HG03432 (cell line): ENCODE results near the gene ATP9A.
A peak's percentile ranks its signal among the peaks of the same experiment; 100 is the strongest.

ENCODE experiments used
- ATAC-seq: cut with Tn5 transposase; IDR thresholded peaks from one replicate; pipeline ENCODE4 v1.9.1; 2021; ENCODE audit warnings: mild to moderate bottlenecking, moderate library complexity; ENCODE audit not compliant: unreplicated experiment

Gene ATP9A

DNA sequence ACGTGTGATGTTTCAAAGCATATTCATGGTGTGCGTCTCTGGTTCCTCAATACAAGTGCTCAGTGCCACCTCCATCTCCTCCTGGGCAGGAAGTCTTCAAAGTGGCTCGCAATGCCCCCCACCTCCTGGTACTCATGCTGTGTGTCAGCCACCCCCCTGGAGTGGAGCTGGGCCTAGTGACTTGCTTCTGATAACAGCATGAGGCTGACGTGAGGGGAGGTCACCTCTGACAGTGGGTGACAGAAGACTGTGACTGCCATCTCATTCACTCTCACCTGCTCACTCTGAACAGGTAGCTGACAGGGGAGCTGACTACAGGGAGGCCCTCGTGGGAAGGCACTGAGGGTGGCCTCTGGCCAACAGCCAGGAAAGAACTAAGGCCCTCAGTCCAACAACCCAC is 133.3 kb downstream of the ATP9A start:
- no peak for ATAC-seq

- no peak for ATAC-seq
These were observed 133.9 kb downstream of the ATP9A start for GRCh38 chr20:51634257-51634656.

DNA sequence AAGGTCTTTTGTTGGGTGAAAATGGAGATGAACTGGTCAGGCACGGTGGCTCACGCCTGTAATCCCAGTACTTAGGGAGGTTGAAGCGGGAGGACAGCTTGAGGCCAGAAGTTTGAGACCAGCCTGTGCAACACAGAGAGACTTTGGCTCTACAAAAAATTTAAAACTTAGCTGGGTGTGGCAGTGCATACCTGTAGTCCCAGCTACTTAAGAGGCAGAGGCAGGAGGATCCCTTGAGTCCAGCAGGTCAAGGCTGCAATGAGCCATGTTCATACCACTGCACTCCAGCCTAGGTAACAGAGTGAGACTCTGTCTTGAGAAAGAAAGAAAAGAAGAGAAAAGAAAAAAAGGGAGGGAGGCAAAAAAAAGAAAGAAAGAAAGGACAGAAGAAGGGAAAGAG is 134.8 kb downstream of the ATP9A start:
- no peak for ATAC-seq

GRCh38 chr20:51631953-51632352 is 136.2 kb downstream of the ATP9A start:
- ATAC-seq, result no peak

- ATAC-seq, result no peak
These were observed 136.9 kb downstream of the ATP9A start for GRCh38 chr20:51631011-51631950.

DNA sequence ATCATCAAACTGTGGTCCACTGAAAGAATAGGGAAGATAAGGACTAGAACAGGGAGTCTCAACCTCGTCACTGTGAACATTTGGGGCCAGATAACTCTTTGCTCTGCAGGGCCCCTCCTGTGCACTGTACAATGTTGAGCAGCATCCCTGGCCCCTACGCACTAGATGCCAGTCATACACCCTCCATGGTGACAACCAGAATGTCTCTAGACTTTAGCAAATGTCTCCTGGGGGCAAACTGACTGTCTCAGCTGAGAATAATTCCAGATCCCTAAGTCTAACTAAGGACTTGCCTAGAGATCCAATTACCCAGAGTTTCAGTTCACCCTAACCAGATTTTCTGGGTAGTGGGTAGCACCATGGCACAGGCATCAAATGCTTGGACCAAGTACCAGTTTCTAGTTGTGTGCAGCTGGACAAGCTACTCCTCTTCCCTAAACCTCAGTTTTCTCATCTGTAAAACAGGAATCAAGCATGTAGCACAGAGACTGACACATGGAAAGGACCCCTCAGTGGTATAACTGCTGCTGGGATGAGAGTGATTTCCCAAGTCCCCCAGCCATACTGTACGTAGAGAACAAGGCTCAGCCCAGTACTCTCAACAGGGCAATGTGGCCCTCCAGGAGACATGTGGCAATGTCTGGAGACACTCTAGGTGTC is 138.7 kb downstream of the ATP9A start:
- no peak for ATAC-seq

GRCh38 chr20:51628533-51629398 is 139.4 kb downstream of the ATP9A start:
- no peak for ATAC-seq

GRCh38 chr20:51627586-51627985 is 140.6 kb downstream of the ATP9A start:
- ATAC-seq, result no peak

DNA sequence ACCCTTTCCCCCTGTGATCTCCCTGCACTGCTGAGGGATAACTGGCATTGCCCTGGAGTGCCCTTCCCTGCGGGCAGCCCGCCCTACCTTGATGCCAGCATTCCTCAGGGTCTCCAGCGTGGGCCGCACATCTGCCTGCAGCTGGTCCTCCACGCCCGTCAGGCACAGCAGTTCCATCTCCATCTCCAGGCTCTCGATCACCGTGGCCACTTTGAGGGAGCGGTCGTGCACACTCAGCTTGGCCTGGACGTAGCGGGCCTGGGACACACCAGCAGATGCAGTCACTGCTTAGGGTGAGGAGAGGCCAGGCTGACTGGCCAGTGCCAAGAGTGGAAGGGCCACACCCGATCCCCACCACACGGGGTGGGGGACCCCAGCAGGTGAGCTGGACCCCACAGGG is 143.1 kb downstream of the ATP9A start:
- ATAC-seq, result no peak

GRCh38 chr20:51624157-51624731 is 143.9 kb downstream of the ATP9A start:
- ATAC-seq, result peak; percentile 44

DNA sequence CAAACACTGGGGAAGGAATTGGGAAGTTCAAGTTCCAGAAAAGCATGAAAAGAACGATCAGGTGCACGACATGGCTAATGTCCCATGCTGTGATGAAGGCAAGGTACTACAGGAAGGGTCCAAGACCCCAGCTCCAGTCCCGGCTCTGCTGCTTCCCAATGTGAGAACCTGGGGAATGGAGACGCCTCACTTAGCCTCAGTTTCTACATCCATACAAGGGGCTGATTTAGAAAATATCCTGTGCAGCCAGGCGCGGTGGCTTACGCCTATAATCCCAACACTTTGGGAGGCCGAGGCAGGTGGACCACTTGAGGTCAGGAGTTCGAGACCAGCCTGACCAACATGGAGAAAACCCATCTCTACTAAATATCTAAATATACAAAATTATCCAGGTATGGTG is 144.9 kb downstream of the ATP9A start:
- ATAC-seq, result no peak

GRCh38 chr20:51622004-51622874 is 146.0 kb downstream of the ATP9A start:
- ATAC-seq, result no peak

GRCh38 chr20:51620432-51620831 is 147.8 kb downstream of the ATP9A start:
- ATAC-seq, result no peak

- no peak for ATAC-seq
These were observed 152.1 kb downstream of the ATP9A start for GRCh38 chr20:51616060-51616459.

DNA sequence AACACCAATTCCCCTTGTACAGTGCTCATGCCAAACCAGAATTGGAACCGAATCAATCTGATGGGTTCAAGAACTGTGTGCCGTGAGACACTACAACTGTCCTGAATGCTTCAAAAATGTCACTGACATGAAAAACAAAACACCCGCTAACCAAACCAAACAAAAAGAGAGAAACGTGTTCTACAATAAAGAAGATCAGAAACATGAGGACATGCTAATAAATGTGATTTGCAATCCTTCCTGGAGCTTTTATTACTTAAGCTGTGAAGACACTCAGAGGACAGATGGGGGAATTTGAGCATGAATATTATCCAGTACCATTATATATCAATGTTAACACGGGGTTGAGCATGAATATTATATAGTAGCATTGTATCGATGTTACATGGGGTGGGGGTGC is 153.5 kb downstream of the ATP9A start:
- no peak for ATAC-seq

GRCh38 chr20:51613580-51613979 is 154.6 kb downstream of the ATP9A start:
- no peak for ATAC-seq

- ATAC-seq, result no peak
These were observed 155.3 kb downstream of the ATP9A start for GRCh38 chr20:51612896-51613295.

GRCh38 chr20:51611625-51611890 is 156.6 kb downstream of the ATP9A start:
- no peak for ATAC-seq

DNA sequence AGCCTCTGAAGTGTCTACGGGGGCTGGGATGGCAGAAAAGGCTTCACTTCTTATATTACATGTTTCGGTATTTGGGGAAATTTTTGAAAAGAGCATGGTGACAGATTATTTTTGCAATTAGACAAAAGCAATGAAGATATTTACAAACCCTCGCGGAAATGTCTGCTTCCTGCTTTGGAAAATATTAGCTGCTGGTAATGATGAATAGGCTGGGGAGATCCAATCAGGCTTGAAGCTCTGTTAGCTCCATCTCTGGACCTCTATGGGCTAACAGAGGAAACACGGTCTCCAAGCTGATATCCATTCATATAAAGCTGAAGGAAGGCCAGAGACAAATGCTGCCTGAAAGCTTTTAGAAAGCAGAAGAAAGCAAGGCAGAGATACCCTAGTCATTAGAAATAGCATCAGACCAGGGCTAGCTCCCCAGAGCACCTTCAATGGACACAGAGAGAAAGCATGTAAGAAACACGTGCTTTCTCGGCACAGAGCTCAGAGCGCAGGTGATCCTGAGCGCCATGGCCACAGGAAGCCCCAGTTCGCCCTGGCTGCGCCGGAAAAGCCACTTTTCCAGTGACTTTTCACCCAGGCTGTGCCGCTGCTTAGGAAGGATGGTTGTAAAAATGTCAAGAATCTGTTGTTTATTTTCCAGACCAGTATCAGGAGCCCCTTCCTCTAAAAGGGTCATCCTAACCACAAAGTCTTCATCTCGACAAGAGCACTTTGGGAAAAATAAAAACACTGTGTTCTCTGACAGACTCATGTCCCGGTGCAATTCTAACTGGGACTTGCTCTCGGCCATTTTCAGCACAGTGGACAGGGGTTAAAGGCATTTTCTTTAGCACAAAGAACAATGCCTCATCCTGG is 157.2 kb downstream of the ATP9A start:
- no peak for ATAC-seq
